Measurements from ENCODE around the gene SLC2A13. TPM values are rescaled to one million over a fixed set of nuclear protein-coding genes. Genes with fewer than 3 reads are reported as not detected.
"Not testable (repeated sequence)": the region's sequence is repeated elsewhere in the genome, so short reads cannot be mapped to it uniquely, and the experiment has no call there.

SLC2A13 gene
- total RNA-seq, 1 donor from 2014 or later = 8.4 TPM

DNA sequence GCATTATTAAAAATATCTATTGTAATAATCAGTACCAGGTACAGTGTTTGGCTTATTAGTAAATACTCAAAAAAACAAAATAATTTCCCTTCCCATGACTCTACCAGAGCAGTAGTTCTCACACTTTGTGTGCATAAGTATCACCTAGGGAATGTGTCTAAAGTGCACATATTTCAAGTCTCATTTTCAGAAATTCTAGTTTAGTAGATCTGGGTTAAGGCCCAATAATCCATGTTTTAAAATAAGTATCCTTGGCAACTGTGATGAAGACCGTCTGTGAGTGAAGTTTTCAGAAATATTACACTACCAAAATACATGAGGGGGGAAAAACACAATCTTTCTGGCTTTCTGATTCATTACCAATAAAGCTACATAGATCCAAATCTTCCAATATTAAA is 237.6 kb downstream of the SLC2A13 start:
- no peaks in the 10 kb centered on the region for H3K9me3 ChIP-seq (ENCODE audit: control insufficient read depth in 3 of 3, low read length in 3 of 3)
- H3K36me3 ChIP-seq (ENCODE audit: control insufficient read depth in 3 of 3, insufficient read depth in 3 of 3, low read length in 3 of 3) = no peaks in the 10 kb centered on the region
- no peaks in the 10 kb centered on the region for H3K27me3 ChIP-seq (ENCODE audit: control insufficient read depth in 3 of 3, insufficient read depth in 3 of 3, low read length in 3 of 3)
- H3K4me1 ChIP-seq (ENCODE audit: control insufficient read depth in 3 of 3, insufficient read depth in 3 of 3, low read length in 3 of 3) = no peaks in the 10 kb centered on the region
- H3K27ac ChIP-seq (ENCODE audit: low read depth, low read length) = no peak overlapping the region
- H3K9ac ChIP-seq (ENCODE audit: low read depth in 1 of 3, low read length in 3 of 3) = no peak overlapping the region
- no peak overlapping the region for H3K4me3 ChIP-seq (ENCODE audit: low read length in 3 of 3)

DNA sequence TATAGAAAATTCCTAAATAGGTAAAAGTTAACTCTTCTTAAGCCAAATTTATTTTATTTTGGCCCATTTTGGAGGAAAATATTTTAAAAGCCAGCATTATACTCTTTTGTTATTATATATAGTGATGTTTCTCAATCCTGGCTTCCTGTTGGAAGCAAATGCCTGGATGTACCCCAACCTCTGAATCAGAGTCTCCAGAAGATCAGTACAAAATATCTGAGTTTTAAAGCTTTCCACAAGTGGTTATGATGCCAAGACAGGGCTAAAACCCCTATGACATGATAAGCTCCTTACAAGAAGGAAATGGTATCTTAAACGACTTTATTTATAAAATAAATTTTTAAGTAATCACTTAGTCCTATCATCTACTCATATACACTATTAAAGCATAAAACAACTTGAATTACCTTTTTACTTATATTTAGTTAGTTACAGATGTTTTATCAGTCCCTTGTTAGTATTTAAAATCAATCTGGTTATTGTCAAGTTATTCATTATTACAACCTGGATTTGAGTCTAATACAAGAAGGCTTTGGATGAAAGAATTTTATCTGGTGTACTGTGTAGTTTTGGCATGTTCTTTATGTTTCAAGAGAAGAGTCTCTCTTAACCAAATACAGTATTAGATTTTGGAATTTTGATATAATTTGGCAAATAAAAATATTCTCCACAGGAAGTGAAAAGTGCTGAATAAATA is 238.1 kb downstream of the SLC2A13 start:
- H3K36me3 ChIP-seq (ENCODE audit: control insufficient read depth in 3 of 3, insufficient read depth in 3 of 3, low read length in 3 of 3) = no peaks in the 10 kb centered on the region
- H3K4me3 ChIP-seq (ENCODE audit: low read length in 3 of 3) = no peak overlapping the region
- no peaks in the 10 kb centered on the region for H3K4me1 ChIP-seq (ENCODE audit: control insufficient read depth in 3 of 3, insufficient read depth in 3 of 3, low read length in 3 of 3)
- H3K27me3 ChIP-seq (ENCODE audit: control insufficient read depth in 3 of 3, insufficient read depth in 3 of 3, low read length in 3 of 3) = no peaks in the 10 kb centered on the region
- no peak overlapping the region for H3K9ac ChIP-seq (ENCODE audit: low read depth in 1 of 3, low read length in 3 of 3)
- no peak overlapping the region for H3K27ac ChIP-seq (ENCODE audit: low read depth, low read length)
- H3K9me3 ChIP-seq (ENCODE audit: control insufficient read depth in 3 of 3, low read length in 3 of 3) = no peaks in the 10 kb centered on the region

DNA sequence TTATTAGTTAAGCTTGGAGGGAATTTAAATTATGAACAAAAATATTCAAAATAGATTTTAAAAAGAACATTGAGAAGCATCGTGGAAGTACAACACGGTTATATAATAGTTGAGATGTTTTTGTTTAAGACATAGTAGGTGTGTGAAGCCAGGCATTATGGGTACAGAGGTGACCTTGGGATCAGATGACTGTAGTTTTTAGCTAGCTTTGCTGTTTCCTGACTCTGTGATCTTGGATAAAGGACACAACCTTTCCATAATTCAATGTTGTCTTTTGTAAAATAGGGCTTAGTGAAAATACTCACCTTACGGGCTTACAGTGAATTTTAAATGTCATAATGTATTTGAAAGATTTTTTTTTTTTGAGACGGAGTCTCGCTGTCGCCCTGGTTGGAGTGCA is 239.7 kb downstream of the SLC2A13 start:
- Histone ChIP-seq H3K4me1 (ENCODE audit: control insufficient read depth in 3 of 3, insufficient read depth in 3 of 3, low read length in 3 of 3) (no peaks in the 10 kb centered on the region), H3K9ac (ENCODE audit: low read depth in 1 of 3, low read length in 3 of 3) (no peak overlapping the region), H3K9me3 (ENCODE audit: control insufficient read depth in 3 of 3, low read length in 3 of 3) (no peaks in the 10 kb centered on the region), H3K36me3 (ENCODE audit: control insufficient read depth in 3 of 3, insufficient read depth in 3 of 3, low read length in 3 of 3) (no peaks in the 10 kb centered on the region), H3K4me3 (ENCODE audit: low read length in 3 of 3) (no peak overlapping the region), H3K27me3 (ENCODE audit: control insufficient read depth in 3 of 3, insufficient read depth in 3 of 3, low read length in 3 of 3) (no peaks in the 10 kb centered on the region), H3K27ac (ENCODE audit: low read depth, low read length) (no peak overlapping the region)

DNA sequence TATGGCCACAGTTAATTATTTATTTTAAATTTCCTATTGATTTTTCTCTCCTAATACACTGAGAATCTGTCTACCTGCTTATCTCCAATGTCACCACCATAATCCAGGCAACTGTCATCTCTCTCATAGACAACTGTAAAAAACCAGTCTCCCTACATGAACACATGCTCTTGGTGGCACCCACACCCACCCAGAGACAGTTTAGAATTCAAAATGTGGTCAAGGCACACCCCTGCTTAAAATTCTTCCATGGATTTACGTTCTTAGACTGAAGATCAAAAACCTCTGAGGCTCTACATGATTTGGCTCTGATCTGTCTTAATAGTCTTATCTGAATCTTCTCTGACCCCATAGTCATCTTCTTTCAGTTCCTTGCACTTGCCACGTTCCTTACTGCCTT is 245.2 kb downstream of the SLC2A13 start:
- Histone ChIP-seq H3K4me1 (ENCODE audit: control insufficient read depth in 3 of 3, insufficient read depth in 3 of 3, low read length in 3 of 3) (no peaks in the 10 kb centered on the region), H3K4me3 (ENCODE audit: low read length in 3 of 3) (no peak overlapping the region), H3K9ac (ENCODE audit: low read depth in 1 of 3, low read length in 3 of 3) (no peak overlapping the region), H3K36me3 (ENCODE audit: control insufficient read depth in 3 of 3, insufficient read depth in 3 of 3, low read length in 3 of 3) (no peaks in the 10 kb centered on the region), H3K27ac (ENCODE audit: low read depth, low read length) (no peak overlapping the region), H3K27me3 (ENCODE audit: control insufficient read depth in 3 of 3, insufficient read depth in 3 of 3, low read length in 3 of 3) (no peaks in the 10 kb centered on the region), H3K9me3 (ENCODE audit: control insufficient read depth in 3 of 3, low read length in 3 of 3) (no peaks in the 10 kb centered on the region)

DNA sequence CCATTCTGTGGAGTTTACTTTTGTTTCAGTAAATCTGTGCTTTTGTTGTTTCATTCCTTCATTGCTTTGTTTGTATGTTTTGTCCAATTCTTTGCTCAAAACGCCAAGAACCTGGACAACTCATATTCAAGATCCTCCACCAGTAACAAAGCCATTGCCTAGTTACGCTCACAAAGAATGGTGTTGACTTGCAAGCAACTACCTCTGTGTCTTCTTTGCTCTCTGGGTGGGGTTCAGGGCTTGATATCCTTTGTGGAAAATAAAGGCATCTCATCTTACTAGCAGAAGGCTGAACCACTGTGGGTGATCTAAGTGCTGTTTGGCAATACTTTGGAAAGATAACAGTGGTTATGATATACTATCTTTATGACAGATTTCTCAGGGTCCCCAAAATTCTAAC is 252.9 kb downstream of the SLC2A13 start:
- no peaks in the 10 kb centered on the region for H3K9me3 ChIP-seq (ENCODE audit: control insufficient read depth in 3 of 3, low read length in 3 of 3)
- H3K27ac ChIP-seq (ENCODE audit: low read depth, low read length) = no peak overlapping the region
- H3K36me3 ChIP-seq (ENCODE audit: control insufficient read depth in 3 of 3, insufficient read depth in 3 of 3, low read length in 3 of 3) = no peaks in the 10 kb centered on the region
- no peak overlapping the region for H3K4me3 ChIP-seq (ENCODE audit: low read length in 3 of 3)
- H3K4me1 ChIP-seq (ENCODE audit: control insufficient read depth in 3 of 3, insufficient read depth in 3 of 3, low read length in 3 of 3) = no peaks in the 10 kb centered on the region
- no peak overlapping the region for H3K9ac ChIP-seq (ENCODE audit: low read depth in 1 of 3, low read length in 3 of 3)
- no peaks in the 10 kb centered on the region for H3K27me3 ChIP-seq (ENCODE audit: control insufficient read depth in 3 of 3, insufficient read depth in 3 of 3, low read length in 3 of 3)

DNA sequence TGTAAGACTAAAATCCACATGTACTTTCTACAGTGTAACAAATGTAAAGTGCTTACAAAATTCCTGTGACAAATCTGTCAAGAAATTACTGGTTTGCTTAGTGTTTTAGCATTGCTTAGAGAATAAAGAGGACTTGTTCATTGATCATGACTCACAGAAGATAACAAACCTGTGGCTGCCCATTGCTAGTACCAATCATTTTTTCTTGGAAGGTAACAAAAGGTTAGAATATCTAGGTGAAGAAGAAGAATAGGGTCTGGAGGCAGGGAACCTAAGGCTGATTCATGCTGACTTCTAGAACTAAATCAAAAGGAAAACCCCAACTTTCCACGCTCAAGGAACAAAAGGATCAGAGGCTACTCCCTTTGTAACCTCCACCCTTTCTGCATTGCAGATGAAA is 253.5 kb downstream of the SLC2A13 start:
- Histone ChIP-seq H3K4me1 (ENCODE audit: control insufficient read depth in 3 of 3, insufficient read depth in 3 of 3, low read length in 3 of 3) (no peaks in the 10 kb centered on the region), H3K36me3 (ENCODE audit: control insufficient read depth in 3 of 3, insufficient read depth in 3 of 3, low read length in 3 of 3) (no peaks in the 10 kb centered on the region), H3K9ac (ENCODE audit: low read depth in 1 of 3, low read length in 3 of 3) (no peak overlapping the region), H3K27ac (ENCODE audit: low read depth, low read length) (no peak overlapping the region), H3K4me3 (ENCODE audit: low read length in 3 of 3) (no peak overlapping the region), H3K27me3 (ENCODE audit: control insufficient read depth in 3 of 3, insufficient read depth in 3 of 3, low read length in 3 of 3) (no peaks in the 10 kb centered on the region), H3K9me3 (ENCODE audit: control insufficient read depth in 3 of 3, low read length in 3 of 3) (no peaks in the 10 kb centered on the region)

DNA sequence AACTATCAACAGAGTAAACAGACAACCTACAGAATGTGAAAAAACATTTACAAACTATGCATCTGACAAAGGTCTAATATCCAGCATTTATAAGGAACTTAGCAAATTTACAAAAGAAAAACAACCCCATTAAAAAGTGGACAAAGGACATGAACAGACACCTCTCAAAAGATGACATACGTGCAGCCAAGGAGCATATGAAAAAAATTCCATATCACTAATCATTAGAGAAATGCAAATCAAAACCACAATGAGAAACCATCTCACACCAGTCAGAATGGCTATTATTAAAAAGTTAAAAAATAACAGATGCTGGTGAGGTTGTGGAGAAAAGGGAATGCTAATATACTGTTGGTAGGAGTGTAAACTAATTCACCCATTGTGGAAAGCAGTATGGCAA is 257.7 kb downstream of the SLC2A13 start:
- not testable (repeated sequence) for H3K4me1 ChIP-seq (ENCODE audit: control insufficient read depth in 3 of 3, insufficient read depth in 3 of 3, low read length in 3 of 3); H3K9me3 ChIP-seq (ENCODE audit: control insufficient read depth in 3 of 3, low read length in 3 of 3); H3K4me3 ChIP-seq (ENCODE audit: low read length in 3 of 3); H3K27ac ChIP-seq (ENCODE audit: low read depth, low read length); H3K9ac ChIP-seq (ENCODE audit: low read depth in 1 of 3, low read length in 3 of 3); H3K36me3 ChIP-seq (ENCODE audit: control insufficient read depth in 3 of 3, insufficient read depth in 3 of 3, low read length in 3 of 3); H3K27me3 ChIP-seq (ENCODE audit: control insufficient read depth in 3 of 3, insufficient read depth in 3 of 3, low read length in 3 of 3)

DNA sequence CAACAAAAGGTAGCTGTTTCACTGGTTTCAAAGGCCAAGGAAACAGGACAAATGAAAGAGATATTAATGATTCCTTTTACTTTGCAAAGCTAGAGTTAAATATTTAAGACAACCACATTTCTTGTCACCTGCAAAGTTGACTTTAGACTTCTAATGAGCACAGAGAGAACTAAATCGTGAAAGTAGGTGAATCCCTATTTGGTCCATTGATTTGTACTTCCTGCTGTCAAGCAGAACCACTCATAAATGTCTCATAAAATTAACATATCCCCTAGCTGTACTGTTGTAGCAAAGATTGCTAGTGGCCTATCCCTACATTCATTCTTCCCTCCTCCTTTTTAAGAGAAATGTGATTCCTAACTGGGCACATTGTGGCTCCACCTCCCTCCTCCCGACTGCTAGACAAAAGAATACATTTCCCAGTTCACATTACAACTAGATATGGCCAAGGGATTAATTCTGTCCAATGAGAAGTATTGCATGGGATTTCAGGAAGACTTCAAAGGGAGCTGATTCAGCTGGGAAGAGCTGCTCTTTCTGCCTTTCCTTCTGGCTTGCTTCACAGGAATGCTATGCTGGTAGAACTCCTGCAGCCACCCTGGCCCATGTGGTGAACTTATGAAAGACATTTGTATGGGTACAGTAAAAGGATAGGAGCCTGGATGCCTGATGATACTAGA is 258.8 kb downstream of the SLC2A13 start:
- no peaks in the 10 kb centered on the region for H3K36me3 ChIP-seq (ENCODE audit: control insufficient read depth in 3 of 3, insufficient read depth in 3 of 3, low read length in 3 of 3)
- H3K27ac ChIP-seq (ENCODE audit: low read depth, low read length) = no peak overlapping the region
- no peaks in the 10 kb centered on the region for H3K4me1 ChIP-seq (ENCODE audit: control insufficient read depth in 3 of 3, insufficient read depth in 3 of 3, low read length in 3 of 3)
- H3K4me3 ChIP-seq (ENCODE audit: low read length in 3 of 3) = no peak overlapping the region
- no peak overlapping the region for H3K9ac ChIP-seq (ENCODE audit: low read depth in 1 of 3, low read length in 3 of 3)
- no peaks in the 10 kb centered on the region for H3K27me3 ChIP-seq (ENCODE audit: control insufficient read depth in 3 of 3, insufficient read depth in 3 of 3, low read length in 3 of 3)
- no peaks in the 10 kb centered on the region for H3K9me3 ChIP-seq (ENCODE audit: control insufficient read depth in 3 of 3, low read length in 3 of 3)

DNA sequence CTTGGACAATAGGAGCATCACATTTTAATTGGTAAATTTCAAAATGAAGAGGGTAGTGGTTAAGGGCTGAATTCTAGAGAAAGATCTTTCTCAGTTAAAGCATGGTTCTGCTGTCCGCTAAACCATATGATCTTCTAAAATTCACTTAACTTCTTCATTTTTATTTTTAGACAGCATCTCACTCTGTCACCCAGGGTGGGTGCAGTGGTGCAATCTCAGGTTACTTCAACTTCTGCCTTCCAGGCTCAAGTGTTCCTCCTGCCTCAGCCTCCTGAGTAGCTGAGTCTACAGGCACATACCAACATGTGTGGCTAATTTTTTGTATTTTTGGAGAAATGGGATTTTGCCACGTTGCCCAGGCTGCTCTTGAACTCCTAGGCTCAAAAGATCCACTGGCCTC is 259.6 kb downstream of the SLC2A13 start:
- Histone ChIP-seq H3K9me3 (ENCODE audit: control insufficient read depth in 3 of 3, low read length in 3 of 3) (no peaks in the 10 kb centered on the region), H3K27ac (ENCODE audit: low read depth, low read length) (no peak overlapping the region), H3K4me3 (ENCODE audit: low read length in 3 of 3) (no peak overlapping the region), H3K36me3 (ENCODE audit: control insufficient read depth in 3 of 3, insufficient read depth in 3 of 3, low read length in 3 of 3) (no peaks in the 10 kb centered on the region), H3K4me1 (ENCODE audit: control insufficient read depth in 3 of 3, insufficient read depth in 3 of 3, low read length in 3 of 3) (no peaks in the 10 kb centered on the region), H3K9ac (ENCODE audit: low read depth in 1 of 3, low read length in 3 of 3) (no peak overlapping the region), H3K27me3 (ENCODE audit: control insufficient read depth in 3 of 3, insufficient read depth in 3 of 3, low read length in 3 of 3) (no peaks in the 10 kb centered on the region)

DNA sequence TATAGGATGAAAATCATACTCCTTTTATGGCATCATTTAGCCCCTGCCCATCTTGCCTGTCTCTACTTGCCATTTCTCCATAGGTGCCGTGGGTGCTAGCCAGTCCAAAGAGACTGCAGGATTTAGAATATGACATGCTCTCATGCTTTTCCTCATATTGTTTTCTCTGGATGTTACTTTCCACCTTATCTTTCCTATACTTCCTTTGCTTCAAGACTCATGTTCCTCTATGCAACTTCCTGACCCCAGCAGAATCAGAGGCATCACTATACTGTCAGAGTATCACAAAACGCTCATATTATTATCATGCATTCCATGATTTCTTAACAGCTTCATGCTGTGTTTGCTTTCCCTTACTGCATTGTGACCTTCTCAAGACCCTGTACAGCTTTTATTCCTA is 265.5 kb downstream of the SLC2A13 start:
- H3K9me3 ChIP-seq (ENCODE audit: control insufficient read depth in 3 of 3, low read length in 3 of 3) = no peaks in the 10 kb centered on the region
- no peak overlapping the region for H3K9ac ChIP-seq (ENCODE audit: low read depth in 1 of 3, low read length in 3 of 3)
- no peak overlapping the region for H3K27ac ChIP-seq (ENCODE audit: low read depth, low read length)
- H3K4me1 ChIP-seq (ENCODE audit: control insufficient read depth in 3 of 3, insufficient read depth in 3 of 3, low read length in 3 of 3) = no peaks in the 10 kb centered on the region
- H3K27me3 ChIP-seq (ENCODE audit: control insufficient read depth in 3 of 3, insufficient read depth in 3 of 3, low read length in 3 of 3) = no peaks in the 10 kb centered on the region
- no peak overlapping the region for H3K4me3 ChIP-seq (ENCODE audit: low read length in 3 of 3)
- H3K36me3 ChIP-seq (ENCODE audit: control insufficient read depth in 3 of 3, insufficient read depth in 3 of 3, low read length in 3 of 3) = no peaks in the 10 kb centered on the region
